K562 (cell line): ENCODE results near the gene PRKCE. TPM values are rescaled to one million over a fixed set of nuclear protein-coding genes. Genes with fewer than 3 reads are reported as not detected.

Source experiments
- CBFA2T3 ChIP-seq: fragments of 450-650 bp; IDR thresholded peaks from 2 replicates; pipeline ENCODE4 v1.6.1; 2017
- CBX3 ChIP-seq, 2 experiments: IDR thresholded peaks; 1 replicate in 1 of 2; 2 replicates in 1 of 2; pipeline ENCODE4 v1.6.1; 2012; ENCODE audit warnings: inconsistent platforms in 2 of 2, low read length in 2 of 2, borderline replicate concordance in 1 of 2, control low read depth in 1 of 2
- CC2D1A ChIP-seq: fragments of 450-650 bp; IDR thresholded peaks from 2 replicates; pipeline ENCODE4 v1.6.1; 2017; ENCODE audit warnings: mild to moderate bottlenecking
- CREB3L1 ChIP-seq: fragments of 450-650 bp; IDR thresholded peaks from 2 replicates; pipeline ENCODE4 v1.6.1; 2014; ENCODE audit warnings: low read depth, mild to moderate bottlenecking, moderate library complexity, borderline replicate concordance
- ILF3 ChIP-seq: fragments of 450-650 bp; IDR thresholded peaks from 2 replicates; pipeline ENCODE4 v1.6.1; 2018; ENCODE audit warnings: antibody characterized with exemption, mild to moderate bottlenecking, moderate library complexity, borderline replicate concordance
- MLLT1 ChIP-seq, 2 experiments: fragments of 450-650 bp; IDR thresholded peaks; 2 replicates each; pipeline ENCODE4 v1.6.1; 2016
- NUFIP1 ChIP-seq: fragments of 450-650 bp; IDR thresholded peaks from 2 replicates; pipeline ENCODE4 v1.6.1; 2018; ENCODE audit not compliant: partially characterized antibody
- POLR2B ChIP-seq: fragments of 450-650 bp; IDR thresholded peaks from 2 replicates; pipeline ENCODE4 v1.6.1; 2018; ENCODE audit warnings: low read depth; ENCODE audit not compliant: partially characterized antibody
- PRMT5 ChIP-seq: sonication (generic); formaldehyde crosslinking; IDR thresholded peaks from 2 replicates; pipeline ENCODE4 v1.5.0; 2020; ENCODE audit warnings: missing genetic modification reagents
- RBM15 ChIP-seq: fragments of 200-400 bp; formaldehyde crosslinking; IDR thresholded peaks from 2 replicates; pipeline ENCODE4 v1.6.1; 2018; ENCODE audit warnings: mild to moderate bottlenecking, low read length, moderate library complexity; ENCODE audit not compliant: insufficient read depth
- RBM39 ChIP-seq: fragments of 200-400 bp; formaldehyde crosslinking; optimal IDR thresholded peaks from 2 replicates; pipeline ENCODE3; 2018; ENCODE audit warnings: low read depth, low read length
- SRSF1 ChIP-seq: fragments of 200-400 bp; formaldehyde crosslinking; IDR thresholded peaks from 2 replicates; pipeline ENCODE4 v1.6.1; 2017; ENCODE audit warnings: mild to moderate bottlenecking, low read depth, low read length, moderate library complexity
- SRSF3 ChIP-seq: fragments of 200-400 bp; formaldehyde crosslinking; IDR thresholded peaks from 2 replicates; pipeline ENCODE4 v1.6.1; 2016; ENCODE audit warnings: mild to moderate bottlenecking, low read length, moderate library complexity; ENCODE audit not compliant: insufficient read depth
- ZNF184 ChIP-seq: sonication (generic); formaldehyde crosslinking; IDR thresholded peaks from 2 replicates; pipeline ENCODE4 v1.5.0; 2020; ENCODE audit warnings: missing genetic modification reagents
- ZSCAN29 ChIP-seq: fragments of 450-650 bp; IDR thresholded peaks from 2 replicates; pipeline ENCODE4 v1.6.1; 2017
- polyA plus RNA-seq, 8 experiments: library from polyadenylated mRNA; depleted of rRNA in 4 of 8; stranded (reverse) in 5 of 8; unstranded in 3 of 8; fragments of >200 nt; fragmentation: Nextera tagmentation in 2 of 8; fragmentation: Illumina TruSeq in 1 of 8; extraction: Ambion mirVana in 2 of 8; extraction: Trizol in 1 of 8; gene quantifications; 2 replicates each; pipeline versions ENCODE4 v1.2.1 to v1.2.3, GENCODE V29; 2011 to 2014; ENCODE audit warnings: inconsistent platforms in 1 of 8, missing spikeins in 1 of 8
- total RNA-seq, 7 experiments: library from RNA; depleted of rRNA in 6 of 7; stranded (reverse); fragments of >200 nt in 6 of 7; fragmentation: Illumina TruSeq in 2 of 7; extraction: Trizol in 2 of 7; gene quantifications; 2 replicates each; pipeline versions ENCODE4 v1.2.1 to v1.2.3, GENCODE V29; 2011 to 2021; ENCODE audit warnings: low replicate concordance in 1 of 7
- TF ChIP-seq, protein P1 (sequence below): IDR thresholded peaks from 2 replicates; pipeline ENCODE4 v1.6.1; 2011; ENCODE audit warnings: borderline replicate concordance, low read depth, mild to moderate bottlenecking, moderate library complexity, low read length; ENCODE audit not compliant: insufficient read depth, poor library complexity, severe bottlenecking
- TF ChIP-seq, protein P2 (sequence below), 3 experiments: fragments of 200-800 bp in 1 of 3; sonication (Bioruptor generic) in 1 of 3; sonication (generic) in 1 of 3; formaldehyde crosslinking in 1 of 3; IDR thresholded peaks; 2 replicates each; pipeline versions ENCODE4 v1.6.1 to v1.8.0; 2016 to 2022; ENCODE audit warnings: mild to moderate bottlenecking in 2 of 3, missing compliant biosample characterization in 2 of 3, missing genetic modification characterization in 2 of 3, missing genetic modification reagents in 1 of 3
- TF ChIP-seq, protein P3 (sequence below): IDR thresholded peaks from 2 replicates; pipeline ENCODE4 v1.6.1; 2011; ENCODE audit not compliant: insufficient read length; ENCODE audit errors: extremely low read depth

Gene PRKCE
- total and polyA plus RNA-seq, 9 of the 15 experiments (the other 6 are each of a cell fraction or from before 2014, with no cell fraction given), result 0.06 to 1.0 (median 0.22) TPM; not detected in 1

DNA sequence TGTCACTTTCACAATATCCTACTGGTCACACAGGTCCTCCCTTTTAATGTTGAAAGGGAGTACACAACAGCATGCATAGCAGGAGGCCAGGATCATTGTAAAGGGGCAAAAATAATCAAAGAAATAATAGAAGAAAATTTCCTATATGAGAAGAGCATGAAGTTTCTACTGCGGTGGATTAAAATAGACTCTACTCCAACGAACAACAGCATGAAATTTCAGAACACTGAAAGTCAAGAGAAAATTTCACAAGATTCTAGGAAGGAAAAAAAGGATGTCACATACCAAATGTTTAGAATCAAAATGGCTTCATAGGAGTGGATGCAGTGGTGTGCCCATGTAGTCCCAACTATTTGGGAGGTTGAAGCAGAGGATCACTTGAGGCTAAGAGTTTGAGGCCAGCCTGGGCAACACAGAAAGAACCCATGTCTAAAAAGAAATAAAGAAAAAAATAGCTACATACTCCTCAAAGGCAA lies 573.7 kb downstream of the PRKCE start (continued):
- TF ChIP-seq RBM15, result no peak
- no peak for TF ChIP-seq CC2D1A
- no peak for TF ChIP-seq POLR2B
- no peak for TF ChIP-seq CREB3L1
- TF ChIP-seq SRSF3, result no peak
- TF ChIP-seq ZNF184, result no peak
- TF ChIP-seq RBM39, result no peak
- no peak for TF ChIP-seq MLLT1 (IDR thresholded peaks at IDR 0.05)
- TF ChIP-seq PRMT5 (CRISPR knock-in tag), result no peak
- TF ChIP-seq, protein P1, sequence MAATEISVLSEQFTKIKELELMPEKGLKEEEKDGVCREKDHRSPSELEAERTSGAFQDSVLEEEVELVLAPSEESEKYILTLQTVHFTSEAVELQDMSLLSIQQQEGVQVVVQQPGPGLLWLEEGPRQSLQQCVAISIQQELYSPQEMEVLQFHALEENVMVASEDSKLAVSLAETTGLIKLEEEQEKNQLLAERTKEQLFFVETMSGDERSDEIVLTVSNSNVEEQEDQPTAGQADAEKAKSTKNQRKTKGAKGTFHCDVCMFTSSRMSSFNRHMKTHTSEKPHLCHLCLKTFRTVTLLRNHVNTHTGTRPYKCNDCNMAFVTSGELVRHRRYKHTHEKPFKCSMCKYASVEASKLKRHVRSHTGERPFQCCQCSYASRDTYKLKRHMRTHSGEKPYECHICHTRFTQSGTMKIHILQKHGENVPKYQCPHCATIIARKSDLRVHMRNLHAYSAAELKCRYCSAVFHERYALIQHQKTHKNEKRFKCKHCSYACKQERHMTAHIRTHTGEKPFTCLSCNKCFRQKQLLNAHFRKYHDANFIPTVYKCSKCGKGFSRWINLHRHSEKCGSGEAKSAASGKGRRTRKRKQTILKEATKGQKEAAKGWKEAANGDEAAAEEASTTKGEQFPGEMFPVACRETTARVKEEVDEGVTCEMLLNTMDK, result no peak
- TF ChIP-seq CBFA2T3, result no peak
- TF ChIP-seq SRSF1, result no peak
- no peak for TF ChIP-seq ILF3
- TF ChIP-seq, protein P2, sequence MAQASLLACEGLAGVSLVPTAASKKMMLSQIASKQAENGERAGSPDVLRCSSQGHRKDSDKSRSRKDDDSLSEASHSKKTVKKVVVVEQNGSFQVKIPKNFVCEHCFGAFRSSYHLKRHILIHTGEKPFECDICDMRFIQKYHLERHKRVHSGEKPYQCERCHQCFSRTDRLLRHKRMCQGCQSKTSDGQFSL (CRISPR knock-in tag; IDR thresholded peaks at IDR 0.05), result no peak
- TF ChIP-seq, protein P2 (tag; IDR thresholded peaks at IDR 0.05), result no peak; a peak in 1 of 4 replicates
- no peak for TF ChIP-seq NUFIP1
- TF ChIP-seq, protein P3, sequence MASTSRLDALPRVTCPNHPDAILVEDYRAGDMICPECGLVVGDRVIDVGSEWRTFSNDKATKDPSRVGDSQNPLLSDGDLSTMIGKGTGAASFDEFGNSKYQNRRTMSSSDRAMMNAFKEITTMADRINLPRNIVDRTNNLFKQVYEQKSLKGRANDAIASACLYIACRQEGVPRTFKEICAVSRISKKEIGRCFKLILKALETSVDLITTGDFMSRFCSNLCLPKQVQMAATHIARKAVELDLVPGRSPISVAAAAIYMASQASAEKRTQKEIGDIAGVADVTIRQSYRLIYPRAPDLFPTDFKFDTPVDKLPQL, result no peak
- TF ChIP-seq CBX3 (IDR thresholded peaks at IDR 0.05; ENCODE audit: borderline replicate concordance in 1 of 2, low read length in 2 of 2), result peak in 1 of 2 experiments; percentile 48; a peak in 1 of 3 replicates
- no peak for TF ChIP-seq ZSCAN29
